Naive thymus-derived CD4-positive, alpha-beta T cell (primary cell): ENCODE results near the gene CERS6. TPM values are rescaled to one million over a fixed set of nuclear protein-coding genes. Genes with fewer than 3 reads are reported as not detected.

Experiments used
- ATAC-seq: fragments of 150-1000 bp; cut with Tn5 transposase; 2 replicates; pipeline ENCODE4 v1.10.0; 2021; ENCODE audit warnings: mild to moderate bottlenecking, moderate library complexity
- CTCF ChIA-PET: fragments of 350-600 bp; sonication (Branson Sonifier 250); formaldehyde crosslinking; loops from one replicate; lab custom pipeline; 2021; ENCODE audit warnings: antibody characterized with exemption; lab: Charles Lee
- POLR2A ChIA-PET: fragments of 350-600 bp; sonication (Branson Sonifier 250); formaldehyde crosslinking; loops from one replicate; lab custom pipeline; 2021; ENCODE audit warnings: antibody characterized with exemption, inconsistent platforms; lab: Charles Lee
- DNase-seq, 9 donors: peaks; one replicate each; pipeline versions ENCODE4 v3.0.0 to v3.0.0-alpha.2; 2020 to 2022; ENCODE audit warnings: mixed read lengths in 1 of 9
- H3K27ac ChIP-seq: one replicate; pipeline ENCODE4 v1.7.0; 2013; ENCODE audit warnings: mild to moderate bottlenecking, low read depth, low read length, moderate library complexity
- H3K27me3 ChIP-seq, 2 donors: one replicate each; pipeline ENCODE4 v1.7.0; 2013; ENCODE audit warnings: low read length in 2 of 2, mild to moderate bottlenecking in 2 of 2, moderate library complexity in 2 of 2; ENCODE audit not compliant: control insufficient read depth in 2 of 2, insufficient read depth in 2 of 2
- H3K36me3 ChIP-seq, 3 experiments: 1 replicate in 2 of 3; 2 replicates in 1 of 3; pipeline ENCODE4 v1.7.0; 2013; ENCODE audit warnings: low read length in 3 of 3, mild to moderate bottlenecking in 3 of 3, moderate library complexity in 1 of 3; ENCODE audit not compliant: insufficient read depth in 3 of 3, control insufficient read depth in 2 of 3
- H3K4me1 ChIP-seq, 2 donors: one replicate each; pipeline ENCODE4 v1.7.0; 2013; ENCODE audit warnings: low read length in 2 of 2, mild to moderate bottlenecking in 2 of 2, moderate library complexity in 1 of 2; ENCODE audit not compliant: control insufficient read depth in 2 of 2, insufficient read depth in 2 of 2
- H3K4me3 ChIP-seq: 2 replicates; pipeline ENCODE4 v1.7.0; 2013; ENCODE audit warnings: mild to moderate bottlenecking, low read length
- H3K9me3 ChIP-seq, 3 experiments: 1 replicate in 2 of 3; 2 replicates in 1 of 3; pipeline ENCODE4 v1.7.0; 2013; ENCODE audit warnings: low read length in 3 of 3; ENCODE audit not compliant: control insufficient read depth in 2 of 3
- H3K27ac Mint-ChIP-seq, 9 donors: one replicate each; pipeline ENCODE4 v1.8.0; 2020 to 2022; ENCODE audit warnings: mixed read lengths in 9 of 9, mild to moderate bottlenecking in 8 of 9, moderate library complexity in 5 of 9, inconsistent platforms in 2 of 9
- H3K27me3 Mint-ChIP-seq, 5 donors: one replicate each; pipeline ENCODE4 v1.8.0; 2021 to 2022; ENCODE audit warnings: mixed read lengths in 5 of 5, mild to moderate bottlenecking in 1 of 5
- H3K36me3 Mint-ChIP-seq, 5 donors: one replicate each; pipeline ENCODE4 v1.8.0; 2020 to 2022; ENCODE audit warnings: mixed read lengths in 5 of 5, mild to moderate bottlenecking in 3 of 5, inconsistent platforms in 1 of 5
- H3K4me1 Mint-ChIP-seq, 7 donors: one replicate each; pipeline ENCODE4 v1.8.0; 2020 to 2022; ENCODE audit warnings: mixed read lengths in 7 of 7, mild to moderate bottlenecking in 3 of 7, inconsistent platforms in 1 of 7
- H3K4me3 Mint-ChIP-seq, 10 donors: one replicate each; pipeline ENCODE4 v1.8.0; 2020 to 2022; ENCODE audit warnings: mild to moderate bottlenecking in 10 of 10, mixed read lengths in 10 of 10, moderate library complexity in 6 of 10, inconsistent platforms in 2 of 10
- H3K9me3 Mint-ChIP-seq, 11 donors: one replicate each; pipeline ENCODE4 v1.8.0; 2020 to 2022; ENCODE audit warnings: mixed read lengths in 11 of 11, mild to moderate bottlenecking in 4 of 11, inconsistent platforms in 1 of 11, moderate library complexity in 1 of 11
- intact Hi-C, 2 donors: fragments of 100-400 bp; cut with micrococcal nuclease; formaldehyde crosslinking; loops; one replicate each; pipeline ENCODE4 v1.15.1; 2023
- polyA plus RNA-seq, 2 donors: library from polyadenylated mRNA; unstranded; fragments of 300-500 nt; fragmentation: Illumina TruSeq; gene quantifications; one replicate each; pipeline ENCODE4 v1.2.3, GENCODE V29; 2021
- total RNA-seq, 6 experiments: library from RNA in 5 of 6; stranded (reverse) in 5 of 6; gene quantifications; 1 replicate in 5 of 6; 2 replicates in 1 of 6; pipeline ENCODE4 v1.2.3 and lab custom pipeline; 2021 to 2026

Gene CERS6
- total and polyA plus RNA-seq, 7 experiments from 2014 or later, result 9.1 to 28.4 (median 19.7) TPM

GRCh38 chr2:168538133-168538532 is 82.1 kb downstream of the CERS6 start:
- no peaks in the 10 kb centered on the region for H3K27me3 Mint-ChIP-seq
- H3K36me3 Mint-ChIP-seq, result peaks cover 16 to 61% (median 45%) of the 10 kb centered on the region in 5 donors
- H3K27ac Mint-ChIP-seq, result peak overlapping the region in 5 of 9 donors; percentile 14 to 62 (median 44)
- peaks cover 19 to 62% (median 49%) of the 10 kb centered on the region in 7 donors for H3K4me1 Mint-ChIP-seq
- H3K9me3 Mint-ChIP-seq, result peaks cover 8 to 48% (median 24%) of the 10 kb centered on the region in 11 donors
- Histone ChIP-seq H3K4me1 (peaks cover 0 to 9% of the 10 kb centered on the region in 2 donors), H3K36me3 (no peaks in the 10 kb centered on the region), H3K9me3 (peaks cover 0 to 21% (median 0%) of the 10 kb centered on the region in 3 experiments), H3K27ac (no peak overlapping the region), H3K27me3 (no peaks in the 10 kb centered on the region), H3K4me3 (no peak overlapping the region)
- ATAC-seq (no peak), DNase-seq (no peak)
- ChIA-PET CTCF (no interaction called here), POLR2A (interaction anchor here (1.3 kb wide), 1 partner anchor 11 kb away, joined by 3 read pairs; no protein-coding TSS in a partner anchor)
- no peak overlapping the region for H3K4me3 Mint-ChIP-seq
- intact Hi-C loops, result no loop called here

GRCh38 chr2:168538534-168538933 is 82.5 kb downstream of the CERS6 start:
- no peaks in the 10 kb centered on the region for H3K27me3 ChIP-seq
- Mint-ChIP-seq H3K27me3 (no peaks in the 10 kb centered on the region), H3K4me3 (no peak overlapping the region), H3K4me1 (peaks cover 20 to 62% (median 49%) of the 10 kb centered on the region in 7 donors), H3K36me3 (peaks cover 16 to 58% (median 47%) of the 10 kb centered on the region in 5 donors), H3K9me3 (peaks cover 8 to 48% (median 24%) of the 10 kb centered on the region in 11 donors), H3K27ac (peak overlapping the region in 4 of 9 donors; percentile 36 to 62 (median 48))
- peaks cover 0 to 12% of the 10 kb centered on the region in 2 donors for H3K4me1 ChIP-seq
- intact Hi-C loops, result no loop called here
- CTCF ChIA-PET, result no interaction called here
- H3K4me3 ChIP-seq, result no peak overlapping the region
- POLR2A ChIA-PET, result interaction anchor here (1.3 kb wide), 1 partner anchor 10 kb away, joined by 3 read pairs; no protein-coding TSS in a partner anchor
- peaks cover 0 to 21% (median 0%) of the 10 kb centered on the region in 3 experiments for H3K9me3 ChIP-seq
- ATAC-seq (no peak), DNase-seq (no peak)
- H3K27ac ChIP-seq, result no peak overlapping the region
- H3K36me3 ChIP-seq, result no peaks in the 10 kb centered on the region

GRCh38 chr2:168539945-168540344 is 83.9 kb downstream of the CERS6 start:
- H3K4me3 Mint-ChIP-seq, result no peak overlapping the region
- H3K4me1 ChIP-seq, result peaks cover 0 to 19% of the 10 kb centered on the region in 2 donors
- no peak for ATAC-seq
- ChIA-PET POLR2A (no interaction called here), CTCF (no interaction called here)
- H3K27me3 Mint-ChIP-seq, result no peaks in the 10 kb centered on the region
- H3K36me3 Mint-ChIP-seq, result peaks cover 16 to 49% (median 43%) of the 10 kb centered on the region in 5 donors
- no peak overlapping the region for H3K4me3 ChIP-seq
- DNase-seq, result no peak
- peaks cover 4 to 45% (median 24%) of the 10 kb centered on the region in 11 donors for H3K9me3 Mint-ChIP-seq
- peaks cover 16 to 65% (median 52%) of the 10 kb centered on the region in 7 donors for H3K4me1 Mint-ChIP-seq
- no peaks in the 10 kb centered on the region for H3K36me3 ChIP-seq
- peaks cover 0 to 21% (median 0%) of the 10 kb centered on the region in 3 experiments for H3K9me3 ChIP-seq
- no peak overlapping the region for H3K27ac ChIP-seq
- H3K27me3 ChIP-seq, result no peaks in the 10 kb centered on the region
- intact Hi-C loops, result loop anchor here in 1 of 2 donors (5.0 kb wide), 1 partner anchor 42 kb away; no protein-coding TSS in a partner anchor
- H3K27ac Mint-ChIP-seq, result peak overlapping the region in 1 of 9 donors; percentile 43

GRCh38 chr2:168541858-168542257 is 85.8 kb downstream of the CERS6 start:
- Histone ChIP-seq H3K4me3 (no peak overlapping the region), H3K36me3 (no peaks in the 10 kb centered on the region), H3K27ac (no peak overlapping the region), H3K27me3 (no peaks in the 10 kb centered on the region), H3K4me1 (peaks cover 0 to 23% of the 10 kb centered on the region in 2 donors), H3K9me3 (peaks cover 0 to 21% (median 0%) of the 10 kb centered on the region in 3 experiments)
- peak overlapping the region in 3 of 10 donors; percentile 8 to 62 (median 19) for H3K4me3 Mint-ChIP-seq
- ChIA-PET POLR2A (no interaction called here), CTCF (no interaction called here)
- DNase-seq, result no peak
- H3K27ac Mint-ChIP-seq, result peak overlapping the region in 1 of 9 donors; percentile 69
- H3K36me3 Mint-ChIP-seq, result peaks cover 16 to 51% (median 43%) of the 10 kb centered on the region in 5 donors
- intact Hi-C loops, result loop anchor here in 1 of 2 donors (5.0 kb wide), 1 partner anchor 40 kb away; no protein-coding TSS in a partner anchor
- peaks cover 4 to 45% (median 24%) of the 10 kb centered on the region in 11 donors for H3K9me3 Mint-ChIP-seq
- no peaks in the 10 kb centered on the region for H3K27me3 Mint-ChIP-seq
- no peak for ATAC-seq
- peaks cover 20 to 75% (median 56%) of the 10 kb centered on the region in 7 donors for H3K4me1 Mint-ChIP-seq

- peaks cover 15 to 57% (median 45%) of the 10 kb centered on the region in 5 donors for H3K36me3 Mint-ChIP-seq
- Histone ChIP-seq H3K36me3 (no peaks in the 10 kb centered on the region), H3K4me1 (peaks cover 0 to 23% of the 10 kb centered on the region in 2 donors), H3K9me3 (peaks cover 0 to 18% (median 0%) of the 10 kb centered on the region in 3 experiments), H3K27ac (no peak overlapping the region), H3K4me3 (no peak overlapping the region), H3K27me3 (no peaks in the 10 kb centered on the region)
- DNase-seq (peak in 7 of 9 donors; percentile 15 to 68 (median 40)), ATAC-seq (peak; percentile 71)
- H3K27me3 Mint-ChIP-seq, result no peaks in the 10 kb centered on the region
- peaks cover 4 to 39% (median 24%) of the 10 kb centered on the region in 11 donors for H3K9me3 Mint-ChIP-seq
- ChIA-PET CTCF (no interaction called here), POLR2A (no interaction called here)
- peak overlapping the region in 5 of 9 donors; percentile 30 to 80 (median 41) for H3K27ac Mint-ChIP-seq
- intact Hi-C loops, result loop anchor here in 1 of 2 donors (5.0 kb wide), 1 partner anchor 39 kb away; no protein-coding TSS in a partner anchor
- peak overlapping the region in 8 of 10 donors; percentile 9 to 81 (median 60) for H3K4me3 Mint-ChIP-seq
- H3K4me1 Mint-ChIP-seq, result peaks cover 13 to 74% (median 62%) of the 10 kb centered on the region in 7 donors
Observed at GRCh38 chr2:168543037-168543436, 87.0 kb downstream of the CERS6 start.

GRCh38 chr2:168543935-168544334 is 87.9 kb downstream of the CERS6 start:
- H3K27ac ChIP-seq, result no peak overlapping the region
- peaks cover 8 to 51% (median 45%) of the 10 kb centered on the region in 5 donors for H3K36me3 Mint-ChIP-seq
- H3K27me3 ChIP-seq, result no peaks in the 10 kb centered on the region
- peaks cover 0 to 12% (median 0%) of the 10 kb centered on the region in 3 experiments for H3K9me3 ChIP-seq
- no peak overlapping the region for H3K4me3 ChIP-seq
- ChIA-PET CTCF (no interaction called here), POLR2A (no interaction called here)
- peak overlapping the region in 1 of 9 donors; percentile 41 for H3K27ac Mint-ChIP-seq
- H3K4me1 ChIP-seq, result peaks cover 0 to 23% of the 10 kb centered on the region in 2 donors
- intact Hi-C loops, result loop anchor here in 1 of 2 donors (5.0 kb wide), 1 partner anchor 38 kb away; no protein-coding TSS in a partner anchor
- H3K36me3 ChIP-seq, result no peaks in the 10 kb centered on the region
- H3K4me1 Mint-ChIP-seq, result peaks cover 11 to 73% (median 62%) of the 10 kb centered on the region in 7 donors
- DNase-seq, result no peak
- H3K27me3 Mint-ChIP-seq, result no peaks in the 10 kb centered on the region
- peak overlapping the region in 2 of 10 donors; percentile 14 to 62 for H3K4me3 Mint-ChIP-seq
- ATAC-seq, result no peak
- H3K9me3 Mint-ChIP-seq, result peaks cover 0 to 32% (median 21%) of the 10 kb centered on the region in 11 donors
